C4-2B (cell line): ENCODE data around the gene CEP192.

Source experiments
- ZFX ChIP-seq: fragments of 450-650 bp; IDR thresholded peaks from 2 replicates; pipeline ENCODE4 v1.6.1; 2017
- TF ChIP-seq, protein P1 (sequence below): fragments of 450-650 bp; conservative IDR thresholded peaks from 2 replicates; pipeline ENCODE4 v1.5.1; 2017; ENCODE audit warnings: mild to moderate bottlenecking

DNA sequence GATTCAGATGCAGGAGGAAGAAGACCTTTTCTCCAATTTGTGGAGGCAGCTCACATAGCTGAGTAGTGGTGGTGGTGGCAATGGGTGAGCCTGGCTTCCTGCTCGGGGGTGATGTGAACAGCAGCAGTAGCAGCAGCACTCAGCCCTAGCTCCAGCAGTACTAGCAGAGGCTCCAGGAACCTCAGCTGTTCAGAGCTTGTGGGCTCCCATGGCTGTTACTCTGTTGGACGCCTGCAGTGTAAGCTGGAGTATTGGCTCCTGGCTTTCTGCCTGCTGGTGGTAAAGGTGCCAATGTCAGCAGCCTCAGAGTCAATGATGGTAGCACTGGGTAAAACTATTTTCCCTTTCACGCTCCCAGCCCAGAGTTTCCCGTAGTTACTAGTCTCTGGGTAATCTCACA lies 46.5 kb upstream of the CEP192 start:
- TF ChIP-seq, protein P1, sequence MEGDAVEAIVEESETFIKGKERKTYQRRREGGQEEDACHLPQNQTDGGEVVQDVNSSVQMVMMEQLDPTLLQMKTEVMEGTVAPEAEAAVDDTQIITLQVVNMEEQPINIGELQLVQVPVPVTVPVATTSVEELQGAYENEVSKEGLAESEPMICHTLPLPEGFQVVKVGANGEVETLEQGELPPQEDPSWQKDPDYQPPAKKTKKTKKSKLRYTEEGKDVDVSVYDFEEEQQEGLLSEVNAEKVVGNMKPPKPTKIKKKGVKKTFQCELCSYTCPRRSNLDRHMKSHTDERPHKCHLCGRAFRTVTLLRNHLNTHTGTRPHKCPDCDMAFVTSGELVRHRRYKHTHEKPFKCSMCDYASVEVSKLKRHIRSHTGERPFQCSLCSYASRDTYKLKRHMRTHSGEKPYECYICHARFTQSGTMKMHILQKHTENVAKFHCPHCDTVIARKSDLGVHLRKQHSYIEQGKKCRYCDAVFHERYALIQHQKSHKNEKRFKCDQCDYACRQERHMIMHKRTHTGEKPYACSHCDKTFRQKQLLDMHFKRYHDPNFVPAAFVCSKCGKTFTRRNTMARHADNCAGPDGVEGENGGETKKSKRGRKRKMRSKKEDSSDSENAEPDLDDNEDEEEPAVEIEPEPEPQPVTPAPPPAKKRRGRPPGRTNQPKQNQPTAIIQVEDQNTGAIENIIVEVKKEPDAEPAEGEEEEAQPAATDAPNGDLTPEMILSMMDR = no peak
- TF ChIP-seq ZFX = no peak
